Activated CD4-positive, alpha-beta T cell treated with anti-CD3 and anti-CD28 coated beads, Interleukin-2, Interleukin-4, amounts not matched to agents 100 ng/mL and 50 ng/mL, durations not matched to agents 16 hours and 8 hours (primary cell): Measurements from ENCODE around the gene COX8A.

Experiments used
- DNase-seq: peaks from one replicate; pipeline ENCODE4 v3.0.0-alpha.2; 2020; ENCODE audit warnings: low spot score

The COX8A gene

DNA sequence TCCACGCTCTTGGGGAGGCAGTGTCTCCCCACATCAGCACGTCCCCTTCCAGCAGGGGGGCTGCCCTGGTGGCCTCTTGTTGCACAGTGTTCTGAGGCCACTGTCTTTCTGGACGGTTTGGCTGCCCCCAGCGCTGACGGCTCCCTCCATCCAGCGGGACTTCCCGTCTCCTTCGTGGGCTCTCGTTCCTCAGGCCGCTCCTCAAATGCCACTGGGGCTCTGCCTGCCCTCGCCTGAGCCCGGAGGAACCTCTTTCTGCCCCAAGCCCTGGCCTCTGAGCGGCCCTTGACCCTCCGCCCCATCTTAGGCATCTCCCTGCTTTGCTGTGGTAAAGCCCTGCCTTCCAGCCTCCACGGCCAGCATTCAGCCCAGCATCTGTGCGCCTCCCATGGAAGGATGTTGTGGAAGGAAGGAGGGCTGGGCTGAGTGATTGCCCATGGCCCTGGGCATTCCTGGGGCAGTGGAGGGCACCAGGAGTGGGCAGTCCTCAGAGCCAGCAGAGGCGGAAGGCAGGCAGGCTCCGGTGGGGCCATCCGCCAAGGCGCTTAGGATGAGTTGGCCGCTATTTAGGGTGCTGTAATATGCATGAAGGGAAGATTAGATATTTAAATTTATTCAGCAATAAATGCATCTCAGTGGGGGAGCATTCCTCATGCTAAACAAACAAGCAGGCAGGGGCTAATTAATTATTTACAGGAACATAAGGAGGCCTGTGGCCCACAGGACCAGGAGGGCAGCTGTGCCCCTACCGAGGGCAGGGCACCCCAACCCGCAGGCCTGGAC lies 29.6 kb downstream of the COX8A start:
- DNase-seq = no peak

DNA sequence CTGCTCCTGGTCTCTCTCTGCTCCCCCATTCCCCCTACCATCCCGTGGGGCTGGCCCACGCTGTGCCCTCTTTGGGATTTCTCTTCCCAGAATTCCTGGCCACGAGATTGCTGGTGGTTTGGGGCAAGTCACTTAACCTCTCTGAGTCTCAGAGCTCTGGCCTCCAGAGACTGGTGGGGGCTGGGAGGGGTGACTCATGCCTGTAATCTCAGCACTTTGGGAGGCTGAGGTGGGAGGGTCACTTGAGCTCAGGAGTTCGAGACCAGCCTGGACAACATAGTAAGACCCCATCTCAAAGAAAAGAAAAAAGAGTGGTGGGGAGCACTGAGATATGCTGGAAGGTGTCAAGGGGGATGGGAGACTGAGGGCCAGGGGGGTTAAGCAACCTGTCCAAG lies 30.2 kb downstream of the COX8A start:
- DNase-seq = no peak

DNA sequence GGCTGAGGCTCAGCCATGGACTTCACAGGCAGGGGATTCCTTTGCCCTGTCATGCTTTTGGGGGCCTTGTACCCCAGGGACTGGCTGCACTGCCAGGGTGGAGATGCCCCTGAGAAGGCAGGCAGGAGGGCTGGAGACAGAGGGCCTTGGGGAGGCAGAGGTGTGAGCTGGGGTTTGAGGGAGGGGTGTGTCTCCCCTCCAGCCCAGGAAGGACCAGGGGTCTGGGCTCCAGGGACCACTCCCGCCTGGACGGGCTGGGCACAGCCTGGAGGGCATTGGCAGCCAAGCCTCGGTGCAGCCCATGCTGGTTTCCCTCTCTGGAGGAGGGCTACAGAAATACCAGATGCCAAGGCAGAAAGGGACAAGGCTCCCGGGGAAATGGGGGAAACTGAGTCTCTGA lies 31.3 kb downstream of the COX8A start:
- no peak for DNase-seq

DNA sequence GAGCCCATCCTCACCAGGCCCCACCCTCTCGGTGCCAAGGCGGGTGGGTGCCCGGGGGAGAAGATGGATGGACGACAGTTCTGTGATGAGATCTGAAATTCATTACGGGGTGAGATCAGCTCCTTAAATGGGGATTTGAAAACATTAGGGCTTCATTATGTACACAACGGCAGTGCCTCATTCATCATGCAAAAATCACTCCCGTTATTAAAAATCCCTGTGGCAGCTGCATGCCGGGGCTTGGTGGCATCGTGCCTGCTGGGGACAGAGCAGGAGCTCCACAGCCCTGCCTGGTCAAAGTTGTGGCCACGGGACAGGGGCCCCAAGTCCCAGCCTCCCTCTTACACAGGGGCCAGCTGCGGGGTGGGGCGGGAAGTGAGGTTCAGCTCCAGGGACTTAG lies 32.0 kb downstream of the COX8A start:
- DNase-seq = no peak

DNA sequence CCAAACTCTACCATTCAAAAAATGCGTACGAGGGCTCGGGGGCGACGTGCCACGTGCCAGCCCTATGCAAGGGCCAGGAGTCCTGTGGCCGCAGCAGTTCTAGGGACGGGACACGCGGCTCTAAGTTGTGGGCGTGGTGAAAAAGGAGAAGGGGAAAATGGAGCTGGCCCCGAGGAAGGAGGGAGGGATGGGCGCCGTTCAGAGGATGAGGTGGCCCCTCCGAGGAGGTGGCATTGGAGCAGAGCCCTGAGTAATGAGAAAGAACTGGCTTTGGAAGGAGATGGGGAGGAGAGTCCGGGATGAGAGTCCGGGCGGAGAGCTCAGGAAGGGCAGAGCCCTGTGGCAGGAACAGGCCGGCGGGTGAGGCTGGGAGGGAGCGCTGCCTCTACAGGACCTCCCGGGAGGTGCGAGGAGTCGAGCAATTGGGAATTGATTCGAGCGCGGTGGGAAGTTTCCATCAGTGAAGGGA lies 32.8 kb downstream of the COX8A start:
- DNase-seq = no peak

DNA sequence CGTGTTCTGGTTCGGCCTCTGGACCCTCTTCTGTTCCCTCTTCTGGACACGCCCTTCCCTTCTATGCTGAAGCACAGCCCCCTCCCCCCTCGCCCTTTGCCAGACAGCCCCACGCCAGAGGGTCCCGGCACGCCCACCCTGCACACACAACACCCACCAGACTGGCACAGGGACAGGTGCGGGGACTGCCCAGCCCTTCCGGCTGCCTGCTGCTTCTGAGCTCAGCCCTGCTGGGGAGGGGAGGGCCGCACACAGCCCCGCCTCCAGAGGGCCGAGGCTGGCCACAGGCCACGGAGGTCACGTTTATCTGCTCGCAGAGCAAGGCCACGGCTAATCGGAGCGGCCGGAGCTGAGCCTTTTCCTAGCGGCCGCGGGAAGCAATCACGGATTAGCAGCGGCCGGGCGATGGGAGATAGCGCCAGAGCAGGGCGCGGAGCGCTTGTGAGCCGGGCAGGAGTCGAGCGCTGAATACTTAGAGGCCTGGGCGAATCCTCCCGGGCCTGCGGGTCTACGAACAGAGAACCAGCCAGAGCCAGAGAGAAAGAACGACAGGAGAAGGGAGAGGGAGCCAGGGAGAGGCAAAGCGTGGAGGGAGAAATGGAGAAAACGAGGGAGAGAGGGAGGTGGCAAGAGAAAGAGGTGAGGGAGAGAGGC lies 33.3 kb downstream of the COX8A start:
- no peak for DNase-seq

- DNase-seq = no peak
Observed at GRCh38 chr11:64008283-64008913, 34.0 kb downstream of the COX8A start.

GRCh38 chr11:64008914-64009633 lies 34.7 kb downstream of the COX8A start:
- DNase-seq = no peak

GRCh38 chr11:64009710-64010109 lies 35.3 kb downstream of the COX8A start:
- no peak for DNase-seq

DNA sequence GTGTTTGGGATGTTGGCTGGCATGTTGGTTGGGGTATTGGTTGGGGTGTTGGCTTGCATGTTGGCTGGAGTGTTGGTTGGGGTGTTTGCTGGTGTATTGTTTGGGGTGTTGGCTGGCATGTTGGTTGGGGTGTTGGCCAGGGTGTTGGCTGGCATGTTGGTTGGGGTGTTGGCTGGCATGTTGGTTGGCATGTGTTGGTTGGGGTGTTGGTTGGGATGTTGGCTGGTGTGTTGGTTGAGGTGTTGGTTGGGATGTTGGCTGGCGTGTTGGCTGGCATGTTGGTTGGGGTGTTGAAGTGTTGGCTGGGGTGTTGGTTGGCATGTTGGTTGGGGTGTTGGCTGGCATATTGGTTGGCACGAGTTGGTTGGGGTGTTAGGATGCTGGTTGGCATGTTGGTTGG lies 36.4 kb downstream of the COX8A start:
- no peak for DNase-seq

GRCh38 chr11:64011371-64011770 lies 37.0 kb downstream of the COX8A start:
- DNase-seq = no peak

DNA sequence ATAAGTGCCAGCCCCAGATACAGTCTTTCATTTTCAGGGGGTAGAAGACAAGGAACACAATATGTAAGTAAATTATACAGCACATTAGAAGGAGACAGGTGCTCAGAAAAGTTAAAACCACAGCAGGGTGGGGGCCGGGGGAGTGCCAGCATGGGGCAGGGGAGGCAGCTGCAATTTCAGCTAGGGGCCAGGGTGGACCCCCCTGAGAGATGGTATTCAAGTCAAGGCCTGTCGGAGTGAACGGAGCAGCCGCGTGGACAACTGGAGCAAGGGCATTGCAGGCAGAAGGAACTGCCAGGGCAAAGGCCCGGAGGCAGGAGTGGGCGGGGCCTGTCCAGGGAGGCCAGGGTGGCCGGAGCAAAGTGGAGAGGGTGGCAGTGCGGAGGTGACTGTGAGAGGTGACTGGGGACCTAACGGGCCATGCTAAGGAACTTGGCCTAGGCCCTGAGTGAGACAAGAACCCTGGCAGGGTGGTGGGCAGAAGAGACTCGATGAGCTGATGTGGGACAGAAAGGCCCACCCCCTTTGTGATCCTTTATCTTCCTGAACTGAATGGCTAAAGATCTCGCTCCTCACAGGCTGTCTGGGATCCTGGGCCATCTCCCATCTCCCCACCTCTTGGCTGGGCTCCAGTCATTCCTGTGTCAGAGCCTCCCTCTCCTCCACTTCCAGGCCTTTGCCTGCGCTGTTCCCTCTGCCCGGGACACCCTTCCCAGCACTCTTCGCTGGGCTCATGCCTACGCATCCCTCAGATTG lies 38.9 kb downstream of the COX8A start:
- DNase-seq = no peak

DNA sequence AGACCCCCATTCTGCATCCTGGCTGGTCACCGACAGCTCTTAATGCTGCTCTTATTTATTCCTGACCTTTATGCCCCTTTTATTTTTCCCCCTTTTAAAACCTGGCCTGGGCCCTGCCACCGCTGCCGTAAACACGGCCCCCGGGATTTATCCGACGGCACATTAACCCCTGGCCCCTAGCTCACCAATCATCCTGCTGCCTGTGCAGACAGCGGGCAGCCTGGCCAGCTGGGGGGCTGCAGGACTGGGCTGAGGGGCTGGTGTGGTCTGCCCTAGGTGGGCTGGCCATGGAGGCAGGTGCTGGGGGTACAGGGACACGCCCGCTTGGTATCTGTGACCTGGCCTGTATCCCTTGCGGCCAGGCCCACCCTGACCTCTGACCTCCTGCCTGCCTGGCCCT lies 39.9 kb downstream of the COX8A start:
- DNase-seq = no peak

DNA sequence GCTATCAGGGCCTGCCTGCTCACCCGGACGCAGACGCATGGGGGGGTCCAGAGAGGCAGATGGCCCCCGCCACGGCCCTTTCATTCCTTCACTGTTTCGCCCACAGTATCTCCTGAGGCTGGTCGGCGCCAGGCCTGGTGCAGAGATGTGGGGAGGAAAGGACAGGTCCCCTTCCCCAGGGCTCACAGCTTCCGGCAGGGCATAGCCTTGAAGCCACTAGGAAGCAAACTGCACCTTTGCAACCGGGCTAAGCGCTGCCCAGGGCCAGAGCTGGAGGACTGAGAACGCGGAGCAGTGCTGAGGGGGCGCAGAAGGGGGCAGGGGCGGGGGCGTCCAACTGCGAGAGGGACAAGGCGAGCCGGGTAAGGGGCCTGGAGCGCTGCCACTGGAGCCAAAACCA lies 41.1 kb downstream of the COX8A start:
- no peak for DNase-seq

DNA sequence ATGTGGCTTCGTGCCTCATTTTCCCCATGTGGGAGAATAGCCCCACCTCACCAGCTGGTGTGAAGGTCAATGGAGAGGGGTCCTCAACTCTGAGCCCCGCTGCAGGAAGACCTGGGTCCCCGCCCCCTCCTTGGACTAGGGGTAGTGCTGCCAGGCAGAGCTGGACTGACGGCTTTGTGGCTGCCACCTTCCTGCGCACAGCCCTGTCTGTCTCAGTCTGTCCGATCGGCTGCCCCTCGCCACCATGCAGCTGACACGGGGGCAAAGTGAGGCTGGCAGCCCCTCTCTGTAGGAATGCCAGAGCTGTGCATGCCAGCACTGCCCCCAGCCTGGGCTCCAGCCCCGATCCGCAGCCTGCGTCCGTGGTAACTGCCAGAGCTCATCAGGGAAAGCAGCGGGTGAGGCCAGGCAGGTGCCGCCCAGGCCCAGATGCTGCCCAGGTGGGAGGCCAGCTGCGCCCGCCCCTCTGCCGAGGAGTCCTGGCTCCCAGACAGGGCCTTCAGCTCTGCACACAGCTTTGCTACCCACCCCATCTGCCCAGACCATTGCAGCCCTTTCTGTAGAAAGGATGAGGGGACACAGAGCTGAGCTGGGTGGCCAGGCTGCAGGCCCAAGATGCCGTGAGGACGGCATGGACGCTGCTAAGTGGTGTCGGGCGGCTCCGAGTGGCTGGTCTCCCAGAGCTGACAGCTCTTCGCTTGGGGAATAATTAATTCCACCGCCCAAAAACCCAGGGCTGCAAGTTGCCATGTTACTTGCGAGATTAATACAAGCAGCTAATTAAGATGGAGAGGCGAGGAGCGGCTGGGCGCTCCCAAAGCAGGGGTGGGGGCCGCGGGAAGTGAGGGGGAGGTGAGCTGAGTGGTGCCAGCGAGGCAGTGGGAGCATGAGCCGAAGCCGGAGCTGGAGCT lies 41.8 kb downstream of the COX8A start:
- no peak for DNase-seq

- no peak for DNase-seq
Observed at GRCh38 chr11:64017945-64018224, 43.5 kb downstream of the COX8A start.

- no peak for DNase-seq
Observed at GRCh38 chr11:64018310-64018709, 43.9 kb downstream of the COX8A start.

DNA sequence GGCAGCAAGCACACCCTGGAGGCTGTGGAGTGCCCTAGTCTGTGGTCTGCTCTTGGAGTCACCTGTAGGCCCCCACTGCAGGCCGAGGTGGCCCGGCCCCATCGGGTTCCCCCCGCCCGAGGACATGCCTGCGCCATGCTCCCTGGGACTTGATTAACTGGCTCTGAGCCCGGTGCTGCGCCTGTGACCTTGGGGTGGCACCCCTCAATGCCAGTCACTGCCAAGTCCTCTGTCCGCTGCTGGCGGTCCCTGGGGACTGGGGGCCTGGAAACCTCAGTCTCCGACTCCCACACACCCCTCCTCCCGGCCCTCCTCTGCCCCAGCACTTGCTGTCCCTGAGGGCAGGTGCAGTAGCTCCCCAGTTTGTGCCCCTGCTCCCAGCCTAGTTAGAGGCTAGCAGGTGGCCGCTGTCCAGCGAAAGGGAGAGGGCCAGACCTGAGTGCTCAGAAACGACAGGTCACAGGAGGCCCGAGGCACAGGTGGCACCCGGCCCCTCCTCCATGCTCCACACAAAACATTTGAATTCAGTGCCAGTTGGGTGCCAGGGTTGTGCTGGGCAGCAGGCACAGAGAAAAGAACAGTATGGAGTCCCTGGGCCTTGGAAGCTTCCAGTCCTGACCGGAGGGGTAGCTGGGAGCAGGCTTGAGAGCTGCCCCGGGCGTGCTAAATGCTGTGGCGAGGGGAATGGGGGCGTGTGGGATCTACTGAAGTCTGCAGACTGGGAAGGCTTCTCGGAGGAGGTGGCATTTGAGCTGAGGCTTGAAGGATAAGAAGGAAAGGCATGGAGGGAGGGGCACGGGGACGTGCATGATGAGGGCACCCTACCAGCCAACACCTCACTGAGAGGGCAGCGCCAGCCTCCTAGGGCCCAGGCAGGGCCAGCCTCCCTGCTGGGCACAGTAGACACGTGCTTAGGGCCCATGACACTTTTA lies 45.0 kb downstream of the COX8A start:
- no peak for DNase-seq

GRCh38 chr11:64020976-64021756 lies 46.7 kb downstream of the COX8A start:
- DNase-seq = no peak
